K562 (cell line): ENCODE data around the gene JUN. TPM values are rescaled to one million over a fixed set of nuclear protein-coding genes. Genes with fewer than 3 reads are reported as not detected.

Experiments
- ETS1 ChIP-seq: conservative IDR thresholded peaks from 2 replicates; pipeline ENCODE4 v1.6.1; 2011; ENCODE audit warnings: low read depth, mild to moderate bottlenecking, low read length; ENCODE audit not compliant: control insufficient read depth
- FOXA3 ChIP-seq, 2 experiments: fragments of 450-650 bp in 1 of 2; sonication (generic) in 1 of 2; formaldehyde crosslinking; IDR thresholded peaks in 1 of 2; conservative IDR thresholded peaks in 1 of 2; 2 replicates each; pipeline versions ENCODE4 v1.4.0 to v1.8.0; 2020 to 2022; ENCODE audit warnings: mild to moderate bottlenecking in 2 of 2, missing genetic modification reagents in 1 of 2
- NCOA2 ChIP-seq, 2 experiments: fragments of 450-650 bp; IDR thresholded peaks; 2 replicates each; pipeline ENCODE4 v1.6.1; 2018; ENCODE audit warnings: mild to moderate bottlenecking in 2 of 2, moderate library complexity in 1 of 2; ENCODE audit not compliant: partially characterized antibody in 2 of 2
- ZNF24 ChIP-seq: fragments of 450-650 bp; IDR thresholded peaks from 2 replicates; pipeline ENCODE4 v1.6.1; 2016
- ZNF407 ChIP-seq: fragments of 450-650 bp; IDR thresholded peaks from 2 replicates; pipeline ENCODE4 v1.6.1; 2016; ENCODE audit warnings: low read depth
- polyA plus RNA-seq, 8 experiments: library from polyadenylated mRNA; depleted of rRNA in 4 of 8; stranded (reverse) in 5 of 8; unstranded in 3 of 8; fragments of >200 nt; fragmentation: Nextera tagmentation in 2 of 8; fragmentation: Illumina TruSeq in 1 of 8; extraction: Ambion mirVana in 2 of 8; extraction: Trizol in 1 of 8; gene quantifications; 2 replicates each; pipeline versions ENCODE4 v1.2.1 to v1.2.3, GENCODE V29; 2011 to 2014; ENCODE audit warnings: inconsistent platforms in 1 of 8, missing spikeins in 1 of 8
- total RNA-seq, 7 experiments: library from RNA; depleted of rRNA in 6 of 7; stranded (reverse); fragments of >200 nt in 6 of 7; fragmentation: Illumina TruSeq in 2 of 7; extraction: Trizol in 2 of 7; gene quantifications; 2 replicates each; pipeline versions ENCODE4 v1.2.1 to v1.2.3, GENCODE V29; 2011 to 2021; ENCODE audit warnings: low replicate concordance in 1 of 7

JUN gene
- total and polyA plus RNA-seq, 9 of the 15 experiments (the other 6 are each of a cell fraction or from before 2014, with no cell fraction given), result 0.32 to 23.4 (median 4.0) TPM

GRCh38 chr1:58784758-58785441 is 1.1 kb upstream of the JUN start (continued):
- TF ChIP-seq ETS1, result 0 out of 2 replicates have a peak, but pooled peaks have one; percentile 33
- TF ChIP-seq FOXA3 (CRISPR knock-in tag; conservative IDR thresholded peaks at IDR 0.05 in 1 of 2, IDR thresholded peaks at IDR 0.05 in 1 of 2), result no peak
- TF ChIP-seq NCOA2 (IDR thresholded peaks at IDR 0.05; ENCODE audit: partially characterized antibody in 2 of 2), result no peak
- peak; percentile 6; the same call in 1 of the 2 replicates for TF ChIP-seq ZNF24
- TF ChIP-seq ZNF407, result 0 out of 2 replicates have a peak, but pooled peaks have one; percentile 8
